Measurements from ENCODE around the gene FGG. TPM values are rescaled to one million over a fixed set of nuclear protein-coding genes. Genes with fewer than 3 reads are reported as not detected.

The FGG gene
- total and polyA plus RNA-seq, 2 of the 13 experiments (the other 11 are each of a cell fraction or from before 2014, with no cell fraction given), result 1,037 to 2,423 TPM

DNA sequence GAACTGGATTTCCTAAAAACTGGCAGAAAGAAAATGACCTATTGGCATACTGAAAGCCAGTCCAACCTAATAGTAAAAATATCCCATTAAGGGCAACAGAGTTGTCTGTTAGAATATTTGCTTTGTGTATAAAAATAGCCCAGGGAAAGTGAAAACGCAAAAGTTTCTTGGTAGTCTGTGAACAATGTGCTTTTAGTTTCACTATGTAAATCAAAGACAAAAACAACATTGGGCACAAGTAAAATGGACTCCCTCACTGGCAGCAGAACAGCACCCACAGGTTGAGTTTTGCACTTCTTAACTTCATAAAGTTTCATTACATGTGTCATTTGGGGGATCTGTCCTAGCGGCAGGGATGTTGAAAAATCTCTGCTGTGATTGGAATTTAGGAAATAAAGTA lies 4.3 kb upstream of the FGG start:
- Histone ChIP-seq H3K4me2 (ENCODE audit: low read depth, low read length) (peak overlapping the region; percentile 57), H3K9ac (ENCODE audit: insufficient read depth, low read depth, low read length) (0 out of 2 replicates have a peak overlapping the region, but pooled peaks have one; percentile 28), H3K4me1 (ENCODE audit: insufficient read depth, low read length) (peaks cover 68% of the 10 kb centered on the region), H3K79me2 (ENCODE audit: insufficient read depth, low read length) (peaks cover 7% of the 10 kb centered on the region), H3K36me3 (replicated peaks in 1 of 2; ENCODE audit: control insufficient read depth in 1 of 2, insufficient read depth in 2 of 2, low read length in 2 of 2) (no peaks in the 10 kb centered on the region), H3K9me3 (ENCODE audit: low read length) (no peaks in the 10 kb centered on the region), H3K27me3 (ENCODE audit: control insufficient read depth in 1 of 2, insufficient read depth in 2 of 2, low read length in 2 of 2) (no peaks in the 10 kb centered on the region), H3K27ac (ENCODE audit: extremely low read length, insufficient read depth, low read length) (peak overlapping the region; percentile 64), H4K20me1 (ENCODE audit: insufficient read depth, low read length) (no peaks in the 10 kb centered on the region), H2AFZ (ENCODE audit: low read length) (no peak overlapping the region), H3K4me3 (replicated peaks in 1 of 3; ENCODE audit: insufficient read depth in 1 of 3, low read depth in 2 of 3, low read length in 3 of 3) (no peak overlapping the region; a peak in 1 of 6 replicates)
- CTCF ChIA-PET (ENCODE audit: low intra/inter-chr PET ratio, low total read pairs), result interaction anchor here (0.9 to 6.4 kb wide), 2 partner anchors 19 to 57 kb away, joined by 4 to 233 read pairs; no protein-coding TSS in a partner anchor
- in situ Hi-C loops (cut with HindIII; ENCODE audit: extremely low pct_ligation_motif_present, low pct_unique_long_range_greater_than_20kb), result loop anchor here (5.0 kb wide), 1 partner anchor 59 kb away; no protein-coding TSS in a partner anchor
- no peak for TF ChIP-seq ZFX (CRISPR knock-in tag; IDR thresholded peaks at IDR 0.05; ENCODE audit: low read depth)
- no peak for TF ChIP-seq KDM6A (CRISPR knock-in tag; IDR thresholded peaks at IDR 0.05; ENCODE audit: low read depth)
- TF ChIP-seq, protein P1, sequence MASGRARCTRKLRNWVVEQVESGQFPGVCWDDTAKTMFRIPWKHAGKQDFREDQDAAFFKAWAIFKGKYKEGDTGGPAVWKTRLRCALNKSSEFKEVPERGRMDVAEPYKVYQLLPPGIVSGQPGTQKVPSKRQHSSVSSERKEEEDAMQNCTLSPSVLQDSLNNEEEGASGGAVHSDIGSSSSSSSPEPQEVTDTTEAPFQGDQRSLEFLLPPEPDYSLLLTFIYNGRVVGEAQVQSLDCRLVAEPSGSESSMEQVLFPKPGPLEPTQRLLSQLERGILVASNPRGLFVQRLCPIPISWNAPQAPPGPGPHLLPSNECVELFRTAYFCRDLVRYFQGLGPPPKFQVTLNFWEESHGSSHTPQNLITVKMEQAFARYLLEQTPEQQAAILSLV (CRISPR knock-in tag; IDR thresholded peaks at IDR 0.05; ENCODE audit: borderline replicate concordance), result no peak
- no peak for TF ChIP-seq SALL1 (CRISPR knock-in tag; IDR thresholded peaks at IDR 0.05)
- no peak for TF ChIP-seq THYN1 (CRISPR knock-in tag; IDR thresholded peaks at IDR 0.05; ENCODE audit: borderline replicate concordance, low read depth)
- no peak for TF ChIP-seq HDAC2 (CRISPR knock-in tag; IDR thresholded peaks at IDR 0.05)
- no peak for TF ChIP-seq ADNP (CRISPR knock-in tag; IDR thresholded peaks at IDR 0.05)
- TF ChIP-seq EED (CRISPR knock-in tag; IDR thresholded peaks at IDR 0.05), result no peak
- TF ChIP-seq, protein P2, sequence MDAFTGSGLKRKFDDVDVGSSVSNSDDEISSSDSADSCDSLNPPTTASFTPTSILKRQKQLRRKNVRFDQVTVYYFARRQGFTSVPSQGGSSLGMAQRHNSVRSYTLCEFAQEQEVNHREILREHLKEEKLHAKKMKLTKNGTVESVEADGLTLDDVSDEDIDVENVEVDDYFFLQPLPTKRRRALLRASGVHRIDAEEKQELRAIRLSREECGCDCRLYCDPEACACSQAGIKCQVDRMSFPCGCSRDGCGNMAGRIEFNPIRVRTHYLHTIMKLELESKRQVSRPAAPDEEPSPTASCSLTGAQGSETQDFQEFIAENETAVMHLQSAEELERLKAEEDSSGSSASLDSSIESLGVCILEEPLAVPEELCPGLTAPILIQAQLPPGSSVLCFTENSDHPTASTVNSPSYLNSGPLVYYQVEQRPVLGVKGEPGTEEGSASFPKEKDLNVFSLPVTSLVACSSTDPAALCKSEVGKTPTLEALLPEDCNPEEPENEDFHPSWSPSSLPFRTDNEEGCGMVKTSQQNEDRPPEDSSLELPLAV (CRISPR knock-in tag; conservative IDR thresholded peaks at IDR 0.05; ENCODE audit: low read depth), result no peak
- TF ChIP-seq, protein P3, sequence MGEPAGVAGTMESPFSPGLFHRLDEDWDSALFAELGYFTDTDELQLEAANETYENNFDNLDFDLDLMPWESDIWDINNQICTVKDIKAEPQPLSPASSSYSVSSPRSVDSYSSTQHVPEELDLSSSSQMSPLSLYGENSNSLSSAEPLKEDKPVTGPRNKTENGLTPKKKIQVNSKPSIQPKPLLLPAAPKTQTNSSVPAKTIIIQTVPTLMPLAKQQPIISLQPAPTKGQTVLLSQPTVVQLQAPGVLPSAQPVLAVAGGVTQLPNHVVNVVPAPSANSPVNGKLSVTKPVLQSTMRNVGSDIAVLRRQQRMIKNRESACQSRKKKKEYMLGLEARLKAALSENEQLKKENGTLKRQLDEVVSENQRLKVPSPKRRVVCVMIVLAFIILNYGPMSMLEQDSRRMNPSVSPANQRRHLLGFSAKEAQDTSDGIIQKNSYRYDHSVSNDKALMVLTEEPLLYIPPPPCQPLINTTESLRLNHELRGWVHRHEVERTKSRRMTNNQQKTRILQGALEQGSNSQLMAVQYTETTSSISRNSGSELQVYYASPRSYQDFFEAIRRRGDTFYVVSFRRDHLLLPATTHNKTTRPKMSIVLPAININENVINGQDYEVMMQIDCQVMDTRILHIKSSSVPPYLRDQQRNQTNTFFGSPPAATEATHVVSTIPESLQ (CRISPR knock-in tag; conservative IDR thresholded peaks at IDR 0.05), result no peak
- no peak for TF ChIP-seq ZNF614 (CRISPR knock-in tag; IDR thresholded peaks at IDR 0.05; ENCODE audit: borderline replicate concordance)
- TF ChIP-seq RBFOX2 (IDR thresholded peaks at IDR 0.05; ENCODE audit: low read depth, low read length), result no peak
- FAIRE-seq (no peak), DNase-seq (ENCODE audit: low spot score) (no peak), ATAC-seq (no peak)
- intact Hi-C loops (cut with micrococcal nuclease; ENCODE audit: unreplicated experiment), result loop anchor here (1.0 kb wide), 1 partner anchor 39 kb away; no protein-coding TSS in a partner anchor
- POLR2A ChIA-PET, result interaction anchor here (0.7 to 3.5 kb wide), 5 partner anchors 13 to 57 kb away, joined by 3 to 34 read pairs (median 18); partner anchors contain the start of genes FGA and FGB
- BruUV-seq (replicated peaks), result no TSS peak
- whole genome bisulfite sequencing (ENCODE audit: low lambda C conversion rate), result 69% methylated on average over 2 of the region's 2 CpGs

All from HepG2 (cell line).